HepG2 (cell line): ENCODE measurements around the gene GNA12. TPM values are rescaled to one million over a fixed set of nuclear protein-coding genes. Genes with fewer than 3 reads are reported as not detected.

Experiments
- ARID2 ChIP-seq: sonication (generic); formaldehyde crosslinking; IDR thresholded peaks from 2 replicates; pipeline ENCODE4 v1.8.1; 2022; ENCODE audit warnings: mild to moderate bottlenecking, missing genetic modification reagents, borderline replicate concordance
- ARID4A ChIP-seq: sonication (generic); formaldehyde crosslinking; IDR thresholded peaks from 2 replicates; pipeline ENCODE4 v1.5.0; 2020; ENCODE audit warnings: mild to moderate bottlenecking, missing genetic modification reagents, borderline replicate concordance
- CTCF ChIP-seq: sonication (generic); formaldehyde crosslinking; IDR thresholded peaks from 2 replicates; pipeline ENCODE4 v1.5.0; 2020; ENCODE audit warnings: mild to moderate bottlenecking, missing genetic modification reagents, moderate library complexity
- FOXJ3 ChIP-seq: sonication (generic); formaldehyde crosslinking; IDR thresholded peaks from 2 replicates; pipeline ENCODE4 v1.4.0; 2020; ENCODE audit warnings: missing genetic modification reagents, mild to moderate bottlenecking, borderline replicate concordance
- GLI4 ChIP-seq: sonication (generic); formaldehyde crosslinking; IDR thresholded peaks from 2 replicates; pipeline ENCODE4 v1.5.1; 2020; ENCODE audit warnings: missing genetic modification reagents, mild to moderate bottlenecking, moderate library complexity, borderline replicate concordance
- MLXIP ChIP-seq: sonication (generic); formaldehyde crosslinking; IDR thresholded peaks from 2 replicates; pipeline ENCODE4 v1.9.0; 2021; ENCODE audit warnings: missing genetic modification reagents, borderline replicate concordance
- TARDBP ChIP-seq: sonication (generic); formaldehyde crosslinking; IDR thresholded peaks from 2 replicates; pipeline ENCODE4 v1.8.0; 2022; ENCODE audit warnings: mild to moderate bottlenecking, missing genetic modification reagents
- TOPORS ChIP-seq: sonication (generic); formaldehyde crosslinking; IDR thresholded peaks from 2 replicates; pipeline ENCODE4 v1.8.0; 2023; ENCODE audit warnings: mild to moderate bottlenecking, missing genetic modification reagents
- USF2 ChIP-seq, 2 experiments: sonication (generic) in 1 of 2; formaldehyde crosslinking in 1 of 2; IDR thresholded peaks; 2 replicates each; pipeline versions ENCODE4 v1.5.1 to v1.6.1; 2011 to 2020; ENCODE audit warnings: borderline replicate concordance in 1 of 2, low read depth in 1 of 2, low read length in 1 of 2, mild to moderate bottlenecking in 1 of 2, missing genetic modification reagents in 1 of 2, moderate library complexity in 1 of 2
- ZNF18 ChIP-seq: sonication (generic); formaldehyde crosslinking; IDR thresholded peaks from 2 replicates; pipeline ENCODE4 v1.8.0; 2022; ENCODE audit warnings: mild to moderate bottlenecking, missing genetic modification reagents; ENCODE audit not compliant: insufficient replicate concordance
- ZNF770 ChIP-seq: sonication (generic); formaldehyde crosslinking; IDR thresholded peaks from 2 replicates; pipeline ENCODE4 v1.5.0; 2020; ENCODE audit warnings: mild to moderate bottlenecking, missing genetic modification reagents
- ZNF839 ChIP-seq: sonication (generic); formaldehyde crosslinking; IDR thresholded peaks from 2 replicates; pipeline ENCODE4 v1.4.0; 2020; ENCODE audit warnings: missing genetic modification reagents, mild to moderate bottlenecking, borderline replicate concordance
- polyA plus RNA-seq, 8 experiments: library from polyadenylated mRNA; depleted of rRNA in 3 of 8; stranded (reverse) in 7 of 8; unstranded in 1 of 8; fragments of >200 nt; fragmentation: Illumina TruSeq in 4 of 8; extraction: Trizol in 4 of 8; gene quantifications; 2 replicates each; pipeline versions ENCODE4 v1.2.1 to v1.2.3, GENCODE V29; 2011 to 2016; ENCODE audit warnings: low read depth in 4 of 8, missing spikeins in 1 of 8, mixed read lengths in 1 of 8; ENCODE audit not compliant: insufficient read depth in 1 of 8
- total RNA-seq, 5 experiments: library from RNA; depleted of rRNA; stranded (reverse); fragments of >200 nt; fragmentation: Illumina TruSeq; extraction: Trizol; gene quantifications; 2 replicates each; pipeline ENCODE4 v1.2.3, GENCODE V29; 2016; ENCODE audit warnings: low read depth in 1 of 5

GNA12 gene
- total and polyA plus RNA-seq, 2 of the 13 experiments (the other 11 are each of a cell fraction or from before 2014, with no cell fraction given): 16.2 to 50.9 TPM

- TF ChIP-seq MLXIP (CRISPR knock-in tag) (no peak), TOPORS (CRISPR knock-in tag) (no peak), CTCF (no peak), ZNF770 (CRISPR knock-in tag) (peak; percentile 19; the same call in 1 of the 2 replicates), GLI4 (CRISPR knock-in tag) (no peak), ARID2 (no peak), FOXJ3 (CRISPR knock-in tag) (0 out of 2 replicates have a peak, but pooled peaks have one; percentile 27), TARDBP (CRISPR knock-in tag) (peak; percentile 45; the same call in 1 of the 2 replicates), ZNF839 (CRISPR knock-in tag) (no peak), ARID4A (CRISPR knock-in tag) (peak; percentile 32; the same call in 1 of the 2 replicates), USF2 (IDR thresholded peaks at IDR 0.05; ENCODE audit: low read depth, low read length) (no peak), USF2 (CRISPR knock-in tag; IDR thresholded peaks at IDR 0.05; ENCODE audit: borderline replicate concordance) (no peak), ZNF18 (CRISPR knock-in tag) (no peak)
Observed at GRCh38 chr7:2817456-2817855, 26.7 kb downstream of the GNA12 start (continued).
